ENCODE results near the gene CDH13.

GRCh38 chr16:83315271-83315670 is 688.5 kb downstream of the CDH13 start:
- TF ChIP-seq ISL1 (CRISPR knock-in tag; IDR thresholded peaks at IDR 0.05) (no peak), PATZ1 (CRISPR knock-in tag; IDR thresholded peaks at IDR 0.05; ENCODE audit: borderline replicate concordance) (no peak), ZFP30 (CRISPR knock-in tag; IDR thresholded peaks at IDR 0.05) (no peak), TSHZ2 (CRISPR knock-in tag; IDR thresholded peaks at IDR 0.05) (no peak), BACH2 (CRISPR knock-in tag; IDR thresholded peaks at IDR 0.05; ENCODE audit: borderline replicate concordance) (no peak), ZNF565 (CRISPR knock-in tag; conservative IDR thresholded peaks at IDR 0.05; ENCODE audit: low read depth) (no peak), RARB (CRISPR knock-in tag; IDR thresholded peaks at IDR 0.05) (no peak), ZC3H10 (CRISPR knock-in tag; IDR thresholded peaks at IDR 0.05) (no peak), TCF4 (CRISPR knock-in tag; IDR thresholded peaks at IDR 0.05; ENCODE audit: borderline replicate concordance) (no peak), GLIS3 (CRISPR knock-in tag; IDR thresholded peaks at IDR 0.05) (no peak)

Measured in SK-N-SH treated with all-trans-retinoic acid at 6 μM for 48 hours (cell line).